HG02981 (cell line): ENCODE measurements around the gene TXLNG.
"Not testable (repeated sequence)": the region's sequence is repeated elsewhere in the genome, so short reads cannot be mapped to it uniquely, and the experiment has no call there.

ENCODE experiments used
- ATAC-seq: cut with Tn5 transposase; IDR thresholded peaks from one replicate; pipeline ENCODE4 v1.9.1; 2021; ENCODE audit warnings: mild to moderate bottlenecking, moderate library complexity; ENCODE audit not compliant: unreplicated experiment

The TXLNG gene

GRCh38 chrX:16786139-16786790 is at the start of gene TXLNG:
Gene TXLNG (plus strand): TSS chrX:16786466. CDS start chrX:16786488, 22 bp downstream.
- peak; percentile 98 for ATAC-seq

- no peak for ATAC-seq
These were observed 49.2 kb upstream of the TXLNG start for GRCh38 chrX:16737024-16737423.

DNA sequence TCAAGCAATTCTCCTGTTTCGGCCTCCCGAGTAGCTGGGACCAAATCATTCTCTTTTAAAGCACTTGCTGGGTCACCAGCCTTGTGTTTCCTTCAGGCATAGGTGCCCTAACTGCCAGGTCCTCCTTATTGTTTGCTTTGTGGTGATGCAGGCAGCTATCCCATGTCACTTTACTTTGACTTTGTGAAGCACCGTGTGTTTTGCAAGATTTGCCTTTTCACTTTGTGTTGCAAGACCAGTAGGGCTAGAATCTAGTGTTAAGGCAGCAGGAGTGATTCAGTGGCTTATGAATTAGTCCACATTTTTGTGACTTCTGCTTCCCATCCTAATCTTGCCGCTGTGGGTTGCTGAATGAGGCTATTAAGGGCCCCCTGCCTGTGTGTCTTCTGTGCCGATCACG is 46.7 kb upstream of the TXLNG start:
- no peak for ATAC-seq

DNA sequence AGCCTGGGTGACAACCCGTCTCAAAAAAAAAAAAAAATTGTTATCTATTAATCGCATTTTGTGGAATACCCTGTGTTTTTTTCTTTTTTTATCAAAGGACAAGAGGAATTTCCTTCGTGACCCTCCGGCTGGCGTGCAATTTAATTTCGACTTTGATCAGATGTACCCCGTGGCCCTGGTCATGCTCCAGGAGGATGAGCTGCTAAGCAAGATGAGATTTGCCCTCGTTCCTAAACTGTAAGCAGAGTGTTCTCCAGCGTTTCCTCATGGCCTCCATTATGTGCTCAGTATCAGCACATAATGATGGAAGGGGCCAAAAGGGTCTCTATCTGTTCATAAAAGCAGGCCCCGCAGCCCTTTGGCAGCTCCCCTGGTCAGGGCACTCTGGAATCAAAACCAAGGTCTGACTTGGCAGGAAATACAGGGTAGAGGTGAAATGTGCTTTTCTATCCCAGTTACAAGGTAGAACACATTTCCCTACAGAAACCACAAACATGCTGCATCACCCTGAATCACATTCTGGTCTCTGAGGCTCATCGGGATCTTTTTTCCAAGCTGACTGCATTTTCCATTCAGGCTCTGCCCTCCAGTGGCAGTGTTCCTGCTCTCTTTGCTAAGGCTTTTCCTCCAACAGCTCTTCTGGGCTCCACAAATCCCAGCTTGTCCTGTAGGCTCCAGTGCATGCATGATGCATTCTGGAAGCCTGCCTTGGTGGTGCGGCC is 42.5 kb upstream of the TXLNG start:
- ATAC-seq: no peak

DNA sequence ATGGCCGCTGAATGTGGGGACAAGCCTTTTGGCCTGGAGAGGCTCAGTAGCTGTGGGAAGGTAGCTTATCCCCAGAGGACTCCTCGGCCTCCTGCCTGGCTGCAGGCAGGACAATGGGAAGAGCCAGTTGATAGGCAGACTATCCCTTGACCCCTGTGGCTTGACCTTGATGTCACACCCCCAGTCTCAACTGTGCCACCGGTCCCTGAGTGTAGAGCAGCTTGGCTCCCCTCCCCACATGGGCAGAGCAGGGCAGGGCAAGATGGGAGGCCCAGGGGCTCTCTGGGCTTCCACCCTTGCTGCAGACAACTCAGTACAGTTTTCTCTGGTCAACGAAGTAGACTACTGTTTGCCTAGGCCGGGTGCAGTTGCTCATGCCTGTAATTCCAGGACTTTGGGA is 41.2 kb upstream of the TXLNG start:
- no peak for ATAC-seq

GRCh38 chrX:16745659-16746058 is 40.6 kb upstream of the TXLNG start:
- ATAC-seq: no peak

- ATAC-seq: no peak
These were observed 37.8 kb upstream of the TXLNG start for GRCh38 chrX:16748425-16748824.

DNA sequence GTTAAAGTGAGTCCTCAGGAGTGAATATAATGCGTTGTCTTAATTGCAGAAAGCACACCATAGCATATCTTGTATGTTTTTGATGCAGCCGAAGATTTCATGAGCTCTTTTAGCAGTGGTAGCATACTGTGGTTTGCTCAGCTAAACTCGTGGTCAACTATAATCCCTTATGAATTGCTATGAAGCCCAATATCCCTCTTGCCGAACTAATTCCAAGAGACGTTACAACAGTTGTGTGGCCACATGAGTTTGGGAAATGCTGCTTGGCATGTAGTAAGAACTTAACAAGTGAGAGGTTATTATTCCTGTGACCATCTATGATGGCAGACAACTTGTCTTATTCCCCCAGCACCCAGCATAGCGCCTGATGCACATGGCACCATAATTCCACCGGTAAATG is 36.1 kb upstream of the TXLNG start:
- no peak for ATAC-seq

DNA sequence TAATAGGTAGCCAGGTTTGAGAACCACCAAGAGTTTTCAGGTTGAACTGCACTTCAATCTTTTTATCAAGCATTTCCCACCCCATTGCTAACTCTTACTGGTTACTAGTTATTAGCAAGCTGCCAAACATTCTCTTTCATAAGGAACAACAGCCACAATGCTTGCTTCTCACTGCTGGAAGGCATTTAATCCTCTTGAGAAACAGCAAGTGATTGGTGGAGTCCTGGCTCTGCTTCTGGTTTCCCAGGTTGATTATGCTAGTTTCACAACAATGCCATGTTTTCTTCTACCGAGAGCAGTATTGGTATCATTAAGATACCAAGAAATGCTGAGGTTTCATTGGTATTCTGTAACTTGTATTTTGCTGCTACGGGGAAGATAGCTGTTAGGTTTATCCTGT is 32.2 kb upstream of the TXLNG start:
- ATAC-seq: no peak

GRCh38 chrX:16756724-16757123 is 29.5 kb upstream of the TXLNG start:
- no peak for ATAC-seq

DNA sequence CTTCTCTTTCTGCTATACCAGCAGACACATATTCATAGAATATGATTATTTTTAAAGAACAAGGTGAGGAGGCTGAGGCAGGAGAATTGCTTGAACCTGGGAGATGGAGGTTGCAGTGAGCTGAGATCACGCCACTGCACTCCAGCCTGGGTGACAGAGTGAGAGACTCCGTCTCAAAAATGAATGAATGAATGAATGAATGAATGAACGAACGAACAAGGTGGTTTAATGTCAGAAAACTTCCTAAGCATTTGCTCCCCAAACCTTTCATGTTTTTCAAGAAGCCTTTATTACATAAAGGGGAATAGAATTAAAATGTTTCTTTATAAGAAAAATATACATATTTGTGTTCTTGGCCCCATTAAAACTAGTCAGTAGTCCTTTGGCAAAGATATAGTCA is 24.8 kb upstream of the TXLNG start:
- ATAC-seq: not testable (repeated sequence)

DNA sequence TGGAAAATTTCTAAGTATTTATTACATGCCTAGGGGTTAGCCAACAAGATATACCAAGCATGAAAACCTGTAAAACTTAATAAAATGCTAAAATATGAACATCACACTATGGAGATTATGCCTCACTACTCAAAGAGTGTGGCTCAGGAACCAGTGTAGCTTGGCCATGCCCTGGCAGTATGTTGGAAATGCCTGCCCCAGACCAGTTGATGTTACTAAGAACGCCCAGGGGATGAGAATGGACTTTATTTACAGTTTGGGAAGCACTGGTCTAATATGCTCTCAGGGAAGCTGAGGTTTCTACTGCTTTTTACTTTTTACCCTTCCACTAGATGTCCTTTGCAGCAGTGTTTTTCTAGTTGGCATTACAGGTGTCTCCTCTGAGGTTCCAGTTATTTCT is 23.7 kb upstream of the TXLNG start:
- no peak for ATAC-seq

DNA sequence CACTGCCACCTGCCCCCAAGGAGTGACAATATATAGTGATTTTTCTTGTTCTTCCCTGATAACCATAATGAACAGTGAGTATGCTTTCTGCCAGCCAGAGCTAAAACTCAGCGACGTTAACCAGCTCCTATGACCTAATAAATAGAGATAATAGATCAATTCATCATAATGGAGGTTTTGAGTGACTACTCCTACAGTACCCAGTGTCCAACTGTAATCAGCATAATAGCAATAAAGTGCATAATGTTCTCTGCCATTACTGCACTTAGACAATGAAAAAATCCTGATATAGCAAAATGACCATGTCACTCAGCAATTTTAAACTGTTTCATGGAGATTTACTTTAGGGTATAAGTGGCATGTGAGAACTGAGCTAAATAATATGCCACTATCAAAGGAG is 20.7 kb upstream of the TXLNG start:
- ATAC-seq: no peak

DNA sequence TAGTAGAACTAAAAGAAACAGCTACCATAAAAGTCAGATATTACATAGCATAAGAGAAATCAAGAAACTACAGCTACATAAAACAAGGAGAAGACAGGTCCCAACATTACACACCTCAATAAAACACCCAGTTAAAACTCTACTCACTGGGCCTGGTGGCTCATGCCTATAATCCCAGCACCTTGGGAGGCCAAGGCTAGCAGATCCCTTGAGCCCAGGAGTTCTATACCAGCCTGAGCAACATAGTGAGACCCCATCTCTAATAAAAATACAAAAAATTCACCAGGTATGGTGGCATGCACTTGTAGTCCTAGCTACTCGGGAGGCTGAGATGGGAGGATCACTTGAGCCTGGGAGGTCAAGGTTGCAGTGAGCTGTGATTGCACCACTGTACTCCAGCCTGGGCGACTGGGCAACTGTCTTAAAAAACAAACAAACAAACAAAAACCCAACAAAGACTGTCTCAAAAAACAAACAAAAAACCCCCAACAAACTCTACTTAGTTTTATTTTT is 15.2 kb upstream of the TXLNG start:
- no peak for ATAC-seq

- ATAC-seq: no peak
These were observed 14.5 kb upstream of the TXLNG start for GRCh38 chrX:16771483-16772398.

DNA sequence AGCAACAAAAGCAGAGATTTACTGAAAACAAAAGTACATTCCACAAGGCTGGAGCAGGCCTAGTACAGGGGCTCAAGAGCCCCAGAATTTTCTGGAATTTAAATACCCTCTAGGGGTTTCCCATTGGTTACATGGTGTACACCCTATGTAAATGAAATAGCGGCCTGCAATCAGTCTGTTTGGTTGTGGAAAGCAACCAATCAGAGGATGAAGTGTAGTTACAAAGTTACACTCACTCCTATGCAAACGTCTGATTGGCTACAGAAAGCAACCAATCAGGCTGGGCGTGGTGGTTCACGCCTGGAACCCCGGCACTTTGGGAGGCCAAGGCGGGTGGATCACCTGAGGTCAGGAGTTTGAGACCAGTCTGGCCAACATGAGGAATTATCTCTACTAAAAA is 13.8 kb upstream of the TXLNG start:
- no peak for ATAC-seq

GRCh38 chrX:16774746-16775145 is 11.5 kb upstream of the TXLNG start:
- ATAC-seq: no peak

GRCh38 chrX:16778545-16778944 is 7.7 kb upstream of the TXLNG start:
- ATAC-seq: no peak

DNA sequence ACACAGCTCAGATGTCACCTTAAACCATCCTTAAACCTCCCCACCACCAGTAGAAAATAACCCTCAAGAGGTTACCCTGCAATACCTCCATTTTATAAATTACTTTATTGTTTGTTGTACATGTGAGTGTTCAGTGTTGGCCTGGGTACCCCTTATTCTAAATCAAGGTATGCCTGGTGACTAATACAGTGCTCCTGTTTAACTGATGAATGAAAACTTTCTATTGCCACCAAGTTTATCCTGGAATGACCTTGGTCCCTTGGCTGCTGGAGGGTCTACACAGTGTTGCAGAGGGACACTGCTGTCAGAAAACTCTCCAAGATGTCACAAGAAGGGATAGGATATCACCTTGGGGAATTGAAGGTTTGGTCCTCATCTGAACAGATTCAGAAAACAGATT is 7.3 kb upstream of the TXLNG start:
- ATAC-seq: no peak

- not testable (repeated sequence) for ATAC-seq
These were observed 6.5 kb upstream of the TXLNG start for GRCh38 chrX:16779815-16780214.

GRCh38 chrX:16783452-16783851 is 2.8 kb upstream of the TXLNG start:
- ATAC-seq: no peak
